OCI-LY7 (cell line): Measurements from ENCODE around the gene ANKRD22.

ENCODE experiments used
- CTCF ChIP-seq: fragments of 200-600 bp; sonication (generic); conservative IDR thresholded peaks from 2 replicates; pipeline ENCODE4 v1.5.1; 2014; ENCODE audit warnings: mild to moderate bottlenecking, antibody characterized with exemption, low read length, moderate library complexity, mixed read lengths
- EZH2phosphoT487 ChIP-seq: fragments of 200-600 bp; sonication (generic); IDR thresholded peaks from 2 replicates; pipeline ENCODE4 v1.6.1; 2018; ENCODE audit warnings: low read depth, borderline replicate concordance, mild to moderate bottlenecking, mixed run types, antibody characterized with exemption, low read length, moderate library complexity, mixed read lengths

GRCh38 chr10:88782222-88782621 is 69.4 kb downstream of the ANKRD22 start:
- TF ChIP-seq CTCF (no peak), EZH2phosphoT487 (no peak)
